ENCODE data around the gene ADAMTSL3.
"Not testable (repeated sequence)": the region's sequence is repeated elsewhere in the genome, so short reads cannot be mapped to it uniquely, and the experiment has no call there.

ADAMTSL3 gene

GRCh38 chr15:83757291-83757690, 103.4 kb downstream of the ADAMTSL3 start:
- DNase-seq (ENCODE audit: low read depth): not testable (repeated sequence)

- no peak for DNase-seq (ENCODE audit: low read depth)
Observed at GRCh38 chr15:83762367-83762766, 108.4 kb downstream of the ADAMTSL3 start.

GRCh38 chr15:83764201-83764838, 110.4 kb downstream of the ADAMTSL3 start:
- no peak for DNase-seq (ENCODE audit: low read depth)

- DNase-seq (ENCODE audit: low read depth): peak; percentile 85
Observed at GRCh38 chr15:83766339-83766738, 112.4 kb downstream of the ADAMTSL3 start.

GRCh38 chr15:83767741-83768140, 113.8 kb downstream of the ADAMTSL3 start:
- peak; percentile 70 for DNase-seq (ENCODE audit: low read depth)

- no peak for DNase-seq (ENCODE audit: low read depth)
Observed at GRCh38 chr15:83769411-83769999, 115.6 kb downstream of the ADAMTSL3 start.

GRCh38 chr15:83775738-83776137, 121.8 kb downstream of the ADAMTSL3 start:
- no peak for DNase-seq (ENCODE audit: low read depth)

GRCh38 chr15:83776986-83777385, 123.1 kb downstream of the ADAMTSL3 start:
- no peak for DNase-seq (ENCODE audit: low read depth)

GRCh38 chr15:83783227-83783626, 129.3 kb downstream of the ADAMTSL3 start:
- no peak for DNase-seq (ENCODE audit: low read depth)

- peak; percentile 55 for DNase-seq (ENCODE audit: low read depth)
Observed at GRCh38 chr15:83784975-83785374, 131.1 kb downstream of the ADAMTSL3 start.

GRCh38 chr15:83786336-83786735, 132.4 kb downstream of the ADAMTSL3 start:
- no peak for DNase-seq (ENCODE audit: low read depth)

- DNase-seq (ENCODE audit: low read depth): no peak
Observed at GRCh38 chr15:83793069-83793468, 139.1 kb downstream of the ADAMTSL3 start.

GRCh38 chr15:83794209-83794608, 140.3 kb downstream of the ADAMTSL3 start:
- no peak for DNase-seq (ENCODE audit: low read depth)

- DNase-seq (ENCODE audit: low read depth): no peak
Observed at GRCh38 chr15:83809345-83809744, 155.4 kb downstream of the ADAMTSL3 start.

GRCh38 chr15:83810110-83810509, 156.2 kb downstream of the ADAMTSL3 start:
- DNase-seq (ENCODE audit: low read depth): peak; percentile 3

- DNase-seq (ENCODE audit: low read depth): no peak
Observed at GRCh38 chr15:83813682-83814081, 159.8 kb downstream of the ADAMTSL3 start.

- DNase-seq (ENCODE audit: low read depth): no peak
Observed at GRCh38 chr15:83815506-83815905, 161.6 kb downstream of the ADAMTSL3 start.

- DNase-seq (ENCODE audit: low read depth): peak; percentile 18
Observed at GRCh38 chr15:83816124-83816883, 162.4 kb downstream of the ADAMTSL3 start.

- DNase-seq (ENCODE audit: low read depth): no peak
Observed at GRCh38 chr15:83818591-83818990, 164.7 kb downstream of the ADAMTSL3 start.

- no peak for DNase-seq (ENCODE audit: low read depth)
Observed at GRCh38 chr15:83830381-83830780, 176.5 kb downstream of the ADAMTSL3 start.

- peak; percentile 31 for DNase-seq (ENCODE audit: low read depth)
Observed at GRCh38 chr15:83833569-83833968, 179.6 kb downstream of the ADAMTSL3 start.

- DNase-seq (ENCODE audit: low read depth): no peak
Observed at GRCh38 chr15:83835479-83835878, 181.6 kb downstream of the ADAMTSL3 start.

- no peak for DNase-seq (ENCODE audit: low read depth)
Observed at GRCh38 chr15:83837945-83838571, 184.1 kb downstream of the ADAMTSL3 start.

All from amniotic epithelial cell (primary cell).